KMS-11 (cell line): Measurements from ENCODE around the gene AHCYL2.

Source experiments
- H2AFZ ChIP-seq: fragments of 200-600 bp; sonication (generic); 2 replicates; pipeline ENCODE4 v1.6.1; 2016; ENCODE audit warnings: antibody characterized with exemption, mixed run types, low read depth
- H3K27ac ChIP-seq: fragments of 200-600 bp; sonication (generic); 2 replicates; pipeline ENCODE4 v1.6.1; 2016; ENCODE audit warnings: mild to moderate bottlenecking, mixed run types
- H3K27me3 ChIP-seq: fragments of 200-600 bp; sonication (generic); 2 replicates; pipeline ENCODE4 v1.6.1; 2017; ENCODE audit warnings: mild to moderate bottlenecking, low read depth, mixed run types, moderate library complexity; ENCODE audit not compliant: insufficient read depth
- H3K36me3 ChIP-seq: fragments of 200-600 bp; sonication (generic); 2 replicates; pipeline ENCODE4 v1.6.1; 2017; ENCODE audit warnings: mild to moderate bottlenecking, mixed run types; ENCODE audit not compliant: insufficient read depth
- H3K4me1 ChIP-seq: fragments of 200-600 bp; sonication (generic); 2 replicates; pipeline ENCODE4 v1.6.1; 2016; ENCODE audit warnings: mild to moderate bottlenecking, low read depth, mixed run types; ENCODE audit not compliant: poor library complexity, severe bottlenecking
- H3K4me2 ChIP-seq: fragments of 200-600 bp; sonication (generic); 2 replicates; pipeline ENCODE4 v1.7.0; 2016; ENCODE audit warnings: mild to moderate bottlenecking, mixed run types
- H3K4me3 ChIP-seq: fragments of 200-600 bp; sonication (generic); IDR thresholded peaks from 2 replicates; pipeline ENCODE4 v1.6.1; 2017; ENCODE audit warnings: low read depth, low read length, mixed read lengths; ENCODE audit not compliant: insufficient read depth
- H3K79me2 ChIP-seq: fragments of 200-600 bp; sonication (generic); 2 replicates; pipeline ENCODE4 v1.6.1; 2016; ENCODE audit warnings: low read depth, mixed run types; ENCODE audit not compliant: insufficient read depth
- H3K9ac ChIP-seq: fragments of 200-600 bp; sonication (generic); 2 replicates; pipeline ENCODE4 v1.6.1; 2016; ENCODE audit warnings: mild to moderate bottlenecking, mixed run types
- H4K20me1 ChIP-seq: fragments of 200-600 bp; sonication (generic); 2 replicates; pipeline ENCODE4 v1.6.1; 2016; ENCODE audit warnings: mild to moderate bottlenecking, mixed run types; ENCODE audit not compliant: insufficient read depth
- CTCF ChIP-seq: fragments of 200-600 bp; sonication (generic); conservative IDR thresholded peaks from 2 replicates; pipeline ENCODE4 v1.6.1; 2017; ENCODE audit warnings: low read depth, mild to moderate bottlenecking, antibody characterized with exemption, low read length, moderate library complexity, mixed read lengths

Gene AHCYL2

GRCh38 chr7:129338450-129338849 lies 113.6 kb downstream of the AHCYL2 start:
- no peak overlapping the region for H3K27ac ChIP-seq
- no peaks in the 10 kb centered on the region for H4K20me1 ChIP-seq
- no peaks in the 10 kb centered on the region for H3K79me2 ChIP-seq
- peaks cover 44% of the 10 kb centered on the region for H3K4me1 ChIP-seq
- no peak overlapping the region for H3K9ac ChIP-seq
- TF ChIP-seq CTCF, result no peak
- no peaks in the 10 kb centered on the region for H3K36me3 ChIP-seq
- H3K4me3 ChIP-seq, result no peak overlapping the region
- no peak overlapping the region for H3K4me2 ChIP-seq
- H3K27me3 ChIP-seq, result no peaks in the 10 kb centered on the region
- no peak overlapping the region for H2AFZ ChIP-seq

GRCh38 chr7:129341212-129341611 lies 116.4 kb downstream of the AHCYL2 start:
- H3K4me3 ChIP-seq, result no peak overlapping the region
- H3K27ac ChIP-seq, result no peak overlapping the region; the same call in 1 of the 2 replicates
- no peaks in the 10 kb centered on the region for H3K36me3 ChIP-seq
- H3K27me3 ChIP-seq, result no peaks in the 10 kb centered on the region
- H4K20me1 ChIP-seq, result no peaks in the 10 kb centered on the region
- no peaks in the 10 kb centered on the region; the same call in 1 of the 2 replicates for H3K79me2 ChIP-seq
- H3K4me1 ChIP-seq, result peaks cover 61% of the 10 kb centered on the region
- H3K9ac ChIP-seq, result no peak overlapping the region
- H2AFZ ChIP-seq, result no peak overlapping the region
- peak overlapping the region; percentile 15; the same call in 1 of the 2 replicates for H3K4me2 ChIP-seq
- TF ChIP-seq CTCF, result no peak

- Histone ChIP-seq H3K79me2 (no peaks in the 10 kb centered on the region; the same call in 1 of the 2 replicates), H4K20me1 (no peaks in the 10 kb centered on the region), H3K27ac (no peak overlapping the region), H3K4me1 (peaks cover 70% of the 10 kb centered on the region), H3K36me3 (no peaks in the 10 kb centered on the region), H3K27me3 (no peaks in the 10 kb centered on the region), H3K4me3 (no peak overlapping the region), H3K4me2 (no peak overlapping the region; the same call in 1 of the 2 replicates), H2AFZ (no peak overlapping the region), H3K9ac (no peak overlapping the region)
- no peak for TF ChIP-seq CTCF
Measured at GRCh38 chr7:129341816-129342806, 117.3 kb downstream of the AHCYL2 start.

GRCh38 chr7:129343099-129343700 lies 118.4 kb downstream of the AHCYL2 start:
- H3K27me3 ChIP-seq, result no peaks in the 10 kb centered on the region
- H3K4me1 ChIP-seq, result peaks cover 80% of the 10 kb centered on the region
- H3K79me2 ChIP-seq, result no peaks in the 10 kb centered on the region; the same call in 1 of the 2 replicates
- 0 out of 2 replicates have a peak overlapping the region, but pooled peaks have one; percentile 1 for H3K9ac ChIP-seq
- peak; percentile 96 for TF ChIP-seq CTCF
- no peak overlapping the region for H2AFZ ChIP-seq
- H3K36me3 ChIP-seq, result no peaks in the 10 kb centered on the region
- H3K4me3 ChIP-seq, result no peak overlapping the region
- H3K27ac ChIP-seq, result peak overlapping the region; percentile 49; the same call in 1 of the 2 replicates
- peak overlapping the region; percentile 89 for H3K4me2 ChIP-seq
- no peaks in the 10 kb centered on the region for H4K20me1 ChIP-seq
